ENCODE measurements around the gene ATP4A.

GRCh38 chr19:35540356-35540927, 23.0 kb downstream of the ATP4A start:
- no peak for TF ChIP-seq POLR2A (IDR thresholded peaks at IDR 0.05)
- no peak for TF ChIP-seq POLR2AphosphoS5 (IDR thresholded peaks at IDR 0.05)
- TF ChIP-seq, protein P1, sequence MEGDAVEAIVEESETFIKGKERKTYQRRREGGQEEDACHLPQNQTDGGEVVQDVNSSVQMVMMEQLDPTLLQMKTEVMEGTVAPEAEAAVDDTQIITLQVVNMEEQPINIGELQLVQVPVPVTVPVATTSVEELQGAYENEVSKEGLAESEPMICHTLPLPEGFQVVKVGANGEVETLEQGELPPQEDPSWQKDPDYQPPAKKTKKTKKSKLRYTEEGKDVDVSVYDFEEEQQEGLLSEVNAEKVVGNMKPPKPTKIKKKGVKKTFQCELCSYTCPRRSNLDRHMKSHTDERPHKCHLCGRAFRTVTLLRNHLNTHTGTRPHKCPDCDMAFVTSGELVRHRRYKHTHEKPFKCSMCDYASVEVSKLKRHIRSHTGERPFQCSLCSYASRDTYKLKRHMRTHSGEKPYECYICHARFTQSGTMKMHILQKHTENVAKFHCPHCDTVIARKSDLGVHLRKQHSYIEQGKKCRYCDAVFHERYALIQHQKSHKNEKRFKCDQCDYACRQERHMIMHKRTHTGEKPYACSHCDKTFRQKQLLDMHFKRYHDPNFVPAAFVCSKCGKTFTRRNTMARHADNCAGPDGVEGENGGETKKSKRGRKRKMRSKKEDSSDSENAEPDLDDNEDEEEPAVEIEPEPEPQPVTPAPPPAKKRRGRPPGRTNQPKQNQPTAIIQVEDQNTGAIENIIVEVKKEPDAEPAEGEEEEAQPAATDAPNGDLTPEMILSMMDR (IDR thresholded peaks at IDR 0.05) = no peak
